HL-60 (cell line): Measurements from ENCODE around the gene ACAP1.

Experiments used
- DNase-seq, 2 experiments: peaks; one replicate each; pipeline ENCODE4 v3.0.0-alpha.2; 2010 to 2020; ENCODE audit warnings: low read depth in 1 of 2, low spot score in 1 of 2
- H3K27ac ChIP-seq: fragments of 250-450 bp; sonication (Bioruptor Pico); replicated peaks from 2 replicates; pipeline ENCODE4 v1.5.1; 2020; ENCODE audit warnings: mild to moderate bottlenecking, moderate library complexity
- H3K27me3 ChIP-seq: fragments of 250-450 bp; sonication (Bioruptor Pico); 2 replicates; pipeline ENCODE4 v1.5.1; 2021; ENCODE audit warnings: mild to moderate bottlenecking, moderate library complexity; ENCODE audit not compliant: insufficient read depth, poor library complexity, severe bottlenecking
- H3K4me3 ChIP-seq: replicated peaks from 2 replicates; pipeline ENCODE4 v1.5.1; 2011; ENCODE audit warnings: mild to moderate bottlenecking, control low read depth, low read length; ENCODE audit not compliant: insufficient read depth
- CTCF ChIP-seq: IDR thresholded peaks from one replicate; pipeline ENCODE4 v1.5.1; 2011; ENCODE audit warnings: low read length, control low read depth, inconsistent platforms; ENCODE audit not compliant: insufficient read depth
- GABPA ChIP-seq: IDR thresholded peaks from 2 replicates; pipeline ENCODE4 v1.6.1; 2012; ENCODE audit warnings: low read depth
- POLR2AphosphoS5 ChIP-seq: IDR thresholded peaks from 2 replicates; pipeline ENCODE4 v1.6.1; 2012; ENCODE audit warnings: low read depth
- REST ChIP-seq: IDR thresholded peaks from 2 replicates; pipeline ENCODE4 v1.6.1; 2012; ENCODE audit warnings: low read depth; ENCODE audit not compliant: insufficient replicate concordance
- SPI1 ChIP-seq: IDR thresholded peaks from 2 replicates; pipeline ENCODE4 v1.6.1; 2012; ENCODE audit warnings: low read depth, mild to moderate bottlenecking, borderline replicate concordance
- long read RNA-seq: library from polyadenylated mRNA; unstranded; transcript quantifications from one replicate; pipeline ENCODE4 v2.0.0, GENCODE V29; 2020

ACAP1 gene
- long read RNA-seq, transcript ACAP1-201 (22 exons, 2,512 nt), result major isoform, 1,364 of 1,656 reads
- long read RNA-seq, transcript ACAP1-212 (5 exons, 761 nt), result minor isoform, 7 of 1,656 reads
- long read RNA-seq, partial matches to known transcripts, result 79 of 1,656 reads
- long read RNA-seq, other reads (novel, unspliced or antisense), result 206 of 1,656 reads

GRCh38 chr17:7336240-7337175 is at the start of gene ACAP1:
TSS of gene ACAP1 (plus strand) at chr17:7336529. CDS start at chr17:7336735, 206 bp downstream.
- Histone ChIP-seq H3K27me3 (no peaks in the 10 kb centered on the region), H3K27ac (peak within 1 kb of the TSS; percentile 92), H3K4me3 (peak within 1 kb of the TSS; percentile 64)
- peak; percentile 40 to 80 for DNase-seq
- TF ChIP-seq SPI1, result no peak
- TF ChIP-seq POLR2AphosphoS5, result no peak
- TF ChIP-seq CTCF, result no peak
- no peak for TF ChIP-seq REST
- no peak for TF ChIP-seq GABPA

GRCh38 chr17:7289256-7290032 is 46.9 kb upstream of the ACAP1 start:
- no peak for DNase-seq
- Histone ChIP-seq H3K27ac (no peak overlapping the region), H3K27me3 (no peaks in the 10 kb centered on the region), H3K4me3 (no peak overlapping the region)
- TF ChIP-seq POLR2AphosphoS5 (no peak), SPI1 (no peak), CTCF (no peak), GABPA (no peak), REST (no peak)

GRCh38 chr17:7290166-7290565 is 46.2 kb upstream of the ACAP1 start:
- no peak for DNase-seq
- TF ChIP-seq SPI1, result no peak
- TF ChIP-seq GABPA, result no peak
- no peak for TF ChIP-seq POLR2AphosphoS5
- TF ChIP-seq CTCF, result no peak
- no peak for TF ChIP-seq REST
- peaks cover 2% of the 10 kb centered on the region for H3K27me3 ChIP-seq
- H3K27ac ChIP-seq, result no peak overlapping the region
- no peak overlapping the region for H3K4me3 ChIP-seq
